GOT3 (cell line): ENCODE data around the gene CKM.
"Not testable (repeated sequence)": the region's sequence is repeated elsewhere in the genome, so short reads cannot be mapped to it uniquely, and the experiment has no call there.

ENCODE experiments used
- DNase-seq: peaks from one replicate; lab custom pipeline; 2025; ENCODE audit warnings: mixed read lengths; lab: John Stamatoyannopoulos, UW

The CKM gene

GRCh38 chr19:45290381-45290931, 32.2 kb downstream of the CKM start:
- no peak for DNase-seq

DNA sequence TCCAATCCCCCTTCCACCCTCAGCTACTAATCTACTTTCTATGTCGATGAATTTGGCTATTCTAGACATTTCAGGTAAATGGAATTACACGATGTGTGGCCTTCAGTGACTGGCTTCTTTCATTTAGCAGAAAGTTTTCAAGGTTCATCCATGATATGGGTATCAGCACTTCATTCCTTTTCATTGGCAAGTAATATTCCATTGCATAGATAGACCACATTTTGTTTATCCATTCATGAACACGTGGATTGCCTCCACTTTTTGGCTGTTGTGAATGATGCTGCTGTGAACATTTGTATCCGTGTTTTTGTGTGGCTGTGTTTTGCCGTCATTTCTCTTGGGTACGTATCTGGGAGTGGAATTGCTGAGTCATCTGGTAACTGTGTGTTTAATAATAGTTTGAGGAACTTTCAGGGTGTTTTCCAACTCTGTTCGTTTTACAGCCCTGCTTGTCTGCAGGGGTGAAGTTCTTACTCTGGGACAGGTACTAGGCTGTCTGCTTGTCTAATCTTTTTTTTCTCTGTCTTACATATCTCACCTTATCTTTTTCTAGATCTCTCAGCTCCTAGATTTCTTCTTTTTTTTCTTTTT, 39.1 kb downstream of the CKM start:
- no peak for DNase-seq

GRCh38 chr19:45280471-45280961, 42.2 kb downstream of the CKM start:
- no peak for DNase-seq

DNA sequence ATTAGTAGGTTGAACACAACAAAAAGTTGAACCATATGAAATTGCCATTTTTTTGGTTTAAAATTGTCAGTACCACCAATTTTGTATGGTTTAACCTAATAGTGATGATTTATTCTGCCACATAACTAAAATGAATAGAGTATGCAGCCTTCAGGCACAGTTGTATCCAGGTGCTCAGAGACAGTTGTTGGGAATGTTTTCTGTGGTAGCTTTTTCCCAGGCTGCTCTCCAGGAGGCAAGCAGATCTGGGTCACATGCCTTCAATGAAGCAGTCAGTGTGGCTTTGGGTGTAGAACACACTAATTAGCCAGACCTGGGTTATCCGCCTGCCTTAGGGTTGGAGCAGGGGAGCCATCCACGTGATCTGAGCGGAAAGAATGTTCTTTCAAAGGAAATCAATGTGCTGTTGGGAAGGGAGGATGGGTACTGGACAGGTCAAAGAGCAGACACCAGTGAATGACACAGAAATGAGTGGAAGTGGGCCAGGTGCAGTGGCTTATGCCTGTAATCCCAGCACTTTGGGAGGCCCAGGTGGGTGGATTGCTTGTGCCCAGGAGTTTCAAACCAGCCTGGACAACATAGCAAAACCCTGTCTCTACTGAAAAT, 43.0 kb downstream of the CKM start:
- no peak for DNase-seq

DNA sequence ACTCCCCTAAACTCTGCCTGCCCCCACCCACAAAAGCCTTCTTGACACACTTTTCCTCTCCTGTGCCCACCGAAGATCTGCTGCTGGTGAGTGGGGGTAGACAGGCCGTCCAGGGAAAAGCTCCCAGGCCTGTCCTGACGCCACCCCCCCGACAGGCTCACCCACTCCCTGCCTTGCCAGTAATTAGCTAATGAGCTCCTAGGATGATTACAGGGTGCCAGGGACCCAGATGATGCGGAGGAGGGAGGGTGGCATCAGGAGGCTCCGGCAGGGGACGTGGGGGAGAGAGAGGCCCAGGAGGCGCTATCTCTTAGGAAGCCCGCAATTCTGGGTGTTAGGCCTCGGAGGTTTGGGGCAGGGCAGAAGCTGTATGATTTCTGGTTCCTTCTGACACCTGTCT, 44.6 kb downstream of the CKM start:
- DNase-seq, result no peak

DNA sequence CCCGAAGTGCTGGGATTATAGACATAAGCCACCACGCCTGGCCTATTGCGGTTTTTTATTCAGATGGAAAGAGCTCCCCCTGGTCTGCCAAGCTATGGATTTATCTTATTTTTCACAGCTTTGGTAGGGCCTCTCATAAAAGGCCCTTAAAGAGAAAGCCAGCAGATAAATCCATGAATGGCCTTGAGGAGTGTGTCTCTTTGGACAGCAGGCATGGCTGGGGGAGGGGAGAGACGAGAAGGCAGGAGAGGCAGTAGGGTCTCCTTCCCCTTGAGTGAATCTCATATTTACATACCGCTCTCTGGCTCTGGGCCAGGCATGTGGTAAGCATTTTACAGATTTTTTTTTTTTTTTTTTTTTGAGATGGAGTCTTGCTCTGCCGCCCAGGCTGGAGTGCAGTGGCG, 46.4 kb downstream of the CKM start:
- DNase-seq, result no peak

DNA sequence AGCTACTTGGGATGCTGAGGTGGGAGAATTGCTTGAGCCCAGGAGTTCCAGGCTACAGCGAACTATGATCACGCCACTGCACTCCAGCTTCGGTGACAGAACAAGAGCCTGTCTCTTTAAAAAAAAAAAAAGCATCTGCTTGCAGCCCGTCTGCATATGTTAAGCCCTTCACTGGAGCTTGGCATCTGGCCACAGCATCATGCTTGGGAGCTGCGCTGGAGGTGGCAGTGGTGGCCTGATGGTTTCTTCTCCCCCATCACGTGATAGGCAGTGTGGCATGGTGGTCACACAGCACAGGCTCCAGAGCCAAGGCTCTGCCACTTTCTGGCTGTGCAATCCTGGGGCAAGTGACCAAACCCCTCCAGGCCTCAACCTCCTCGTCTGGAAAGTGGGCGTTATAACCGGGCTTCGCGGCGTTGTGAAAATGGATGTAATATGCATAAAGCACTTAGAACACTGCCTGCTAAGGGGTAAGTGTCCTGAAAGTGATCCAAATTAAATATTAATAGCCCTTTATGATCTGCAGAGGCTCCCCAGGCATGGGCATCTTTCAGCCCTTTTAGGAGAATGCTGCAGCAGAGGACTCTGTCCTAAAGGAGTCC, 47.2 kb downstream of the CKM start:
- no peak for DNase-seq

GRCh38 chr19:45273521-45273855, 49.2 kb downstream of the CKM start:
- no peak for DNase-seq

- no peak for DNase-seq
These were observed 51.0 kb downstream of the CKM start for GRCh38 chr19:45271735-45272108.

DNA sequence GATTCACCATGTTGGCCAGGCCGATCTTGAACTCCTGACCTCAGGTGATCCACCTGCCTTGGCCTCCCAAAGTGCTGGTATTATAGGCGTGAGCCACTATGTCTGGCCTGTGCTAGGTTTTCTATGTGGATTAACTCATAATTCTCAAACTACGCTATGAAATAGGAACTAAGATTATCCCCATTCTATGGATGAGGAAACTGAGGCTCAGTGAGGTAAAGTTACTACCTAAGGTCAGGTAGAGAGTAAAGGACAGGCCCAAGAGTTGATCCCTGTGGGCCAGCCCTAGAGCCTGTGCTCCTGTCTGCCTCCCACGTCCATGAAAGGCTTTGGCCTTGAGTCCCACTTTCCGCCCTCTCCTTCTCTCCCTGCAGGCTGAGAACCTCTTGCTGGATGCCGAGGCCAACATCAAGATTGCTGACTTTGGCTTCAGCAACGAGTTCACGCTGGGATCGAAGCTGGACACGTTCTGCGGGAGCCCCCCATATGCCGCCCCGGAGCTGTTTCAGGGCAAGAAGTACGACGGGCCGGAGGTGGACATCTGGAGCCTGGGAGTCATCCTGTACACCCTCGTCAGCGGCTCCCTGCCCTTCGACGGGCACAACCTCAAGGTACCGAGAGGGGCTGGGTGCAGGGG, 51.5 kb downstream of the CKM start:
- DNase-seq, result no peak

GRCh38 chr19:45269939-45270338, 52.7 kb downstream of the CKM start:
- DNase-seq, result not testable (repeated sequence)

GRCh38 chr19:45267296-45267695, 55.4 kb downstream of the CKM start:
- DNase-seq, result no peak

DNA sequence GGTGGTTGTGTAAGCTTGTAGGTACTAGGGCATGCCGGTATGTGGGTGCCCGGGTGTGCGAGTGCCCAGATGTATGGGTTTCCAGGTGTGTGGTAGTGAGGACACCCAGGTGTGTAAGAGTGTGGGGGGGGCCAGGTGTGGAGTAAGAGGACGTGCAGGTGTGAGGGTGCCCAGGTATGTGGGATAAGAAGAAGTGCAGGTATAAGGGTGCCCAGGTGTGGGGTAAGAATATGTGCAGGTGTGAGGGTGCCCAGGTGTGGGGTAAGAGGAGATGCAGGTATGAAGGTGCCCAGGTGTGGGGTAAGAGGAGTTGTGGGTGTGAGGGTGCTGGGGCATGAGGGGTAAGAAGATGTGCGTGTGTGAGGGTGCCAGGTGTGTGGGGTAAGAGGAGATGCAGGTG, 57.3 kb downstream of the CKM start:
- no peak for DNase-seq

- DNase-seq, result no peak
These were observed 57.8 kb downstream of the CKM start for GRCh38 chr19:45264781-45265317.

DNA sequence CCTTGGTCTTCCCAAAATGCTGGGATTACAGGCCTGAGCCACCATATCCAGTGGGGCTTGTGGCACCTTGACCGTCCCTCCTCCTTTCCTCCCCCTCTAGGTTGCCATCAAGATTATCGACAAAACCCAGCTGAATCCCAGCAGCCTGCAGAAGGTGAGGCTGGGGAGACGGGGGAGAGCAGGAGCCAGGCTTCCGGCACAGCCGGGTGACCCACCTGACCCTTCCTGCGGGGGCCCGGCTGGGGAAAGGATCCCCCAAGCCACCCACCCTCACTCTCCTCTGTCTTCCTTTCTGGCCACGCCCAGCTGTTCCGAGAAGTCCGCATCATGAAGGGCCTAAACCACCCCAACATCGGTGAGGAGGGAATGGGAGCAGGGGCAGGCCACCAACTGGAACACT, 59.7 kb downstream of the CKM start:
- no peak for DNase-seq

DNA sequence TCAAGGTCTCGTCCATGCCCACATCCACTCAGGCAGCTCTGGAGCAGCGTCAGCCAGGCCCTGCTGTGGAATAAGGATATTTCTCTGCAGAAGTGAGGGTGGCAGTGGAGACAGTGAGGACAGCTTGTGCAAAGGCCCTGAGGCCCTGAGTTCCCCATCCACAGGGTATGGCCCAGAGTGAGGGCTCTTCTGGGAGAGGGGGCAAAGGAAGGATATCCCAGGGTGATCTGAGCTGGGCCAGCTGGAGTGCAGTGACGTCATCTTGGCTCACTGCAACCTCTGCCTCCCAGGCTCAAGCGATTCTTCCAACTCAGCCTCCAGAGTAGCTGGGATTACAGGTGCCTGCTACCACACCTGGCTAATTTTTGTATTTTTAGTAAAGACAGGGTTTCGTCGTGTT, 60.1 kb downstream of the CKM start:
- no peak for DNase-seq

DNA sequence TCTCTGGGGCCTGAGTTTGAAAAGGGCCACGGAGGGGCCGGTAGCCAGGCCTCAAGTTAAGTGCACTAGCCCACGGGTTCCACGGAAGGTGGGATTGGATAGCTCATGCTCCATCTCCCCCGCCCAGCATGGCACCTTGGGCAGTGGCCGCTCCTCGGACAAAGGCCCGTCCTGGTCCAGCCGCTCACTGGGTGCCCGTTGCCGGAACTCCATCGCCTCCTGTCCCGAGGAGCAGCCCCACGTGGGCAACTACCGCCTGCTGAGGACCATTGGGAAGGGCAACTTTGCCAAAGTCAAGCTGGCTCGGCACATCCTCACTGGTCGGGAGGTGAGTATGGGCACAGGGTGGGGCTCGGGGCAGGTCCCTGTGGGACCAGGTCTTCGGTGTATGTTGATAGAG, 63.8 kb downstream of the CKM start:
- DNase-seq, result no peak

DNA sequence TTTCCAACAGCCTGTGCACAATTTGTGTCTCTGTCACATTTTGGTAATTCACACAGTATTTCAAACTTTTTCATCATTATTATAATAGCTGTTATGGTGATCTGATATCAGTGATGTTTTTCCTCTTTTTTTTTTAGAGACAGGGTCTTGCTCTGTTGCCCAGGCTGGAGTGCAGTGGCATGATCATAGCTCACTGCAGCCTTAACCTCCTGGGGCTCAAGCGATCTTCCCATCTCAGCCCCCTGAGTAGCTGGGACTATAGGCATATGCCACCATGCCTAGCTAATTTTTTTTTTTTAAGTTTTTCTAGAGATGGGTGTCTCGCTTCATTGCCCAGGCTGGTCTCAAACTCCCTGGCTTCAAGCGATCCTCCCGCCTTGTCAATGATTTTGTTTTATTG, 65.8 kb downstream of the CKM start:
- DNase-seq, result no peak
